ENCODE results near the gene GTF3C5.

- no peak for TF ChIP-seq EP300 (IDR thresholded peaks at IDR 0.05)
- no peak for TF ChIP-seq CTCF (IDR thresholded peaks at IDR 0.05)
- TF ChIP-seq POLR2A (IDR thresholded peaks at IDR 0.05) = no peak
- no peak for TF ChIP-seq POLR2AphosphoS5 (IDR thresholded peaks at IDR 0.05)
These were observed 22.4 kb upstream of the GTF3C5 start for GRCh38 chr9:133008406-133008805.
